ENCODE results near the gene LASP1. TPM values are rescaled to one million over a fixed set of nuclear protein-coding genes. Genes with fewer than 3 reads are reported as not detected.

Gene LASP1
- total and polyA plus RNA-seq, 8 donors: 33.7 to 183 (median 101) TPM

- DNase-seq: peak in 1 of 2 donors; percentile 4
- WGBS, 5 donors: 86 to 90% (median 88%) methylated on average over 7 of the region's 7 CpGs
- TF ChIP-seq CTCF (IDR thresholded peaks at IDR 0.05) (no peak), POLR2A (IDR thresholded peaks at IDR 0.05) (no peak), EP300 (IDR thresholded peaks at IDR 0.05) (no peak), POLR2AphosphoS5 (IDR thresholded peaks at IDR 0.05) (no peak)
- Histone ChIP-seq H3K9me3 (no peaks in the 10 kb centered on the region), H3K4me3 (no peak overlapping the region), H3K36me3 (peaks cover 69 to 99% (median 88%) of the 10 kb centered on the region in 4 donors), H3K4me1 (peaks cover 27 to 66% (median 47%) of the 10 kb centered on the region in 4 donors), H3K27me3 (no peaks in the 10 kb centered on the region), H3K27ac (peak overlapping the region in 1 of 5 donors; percentile 14)
- intact Hi-C loops (cut with DNase I; ENCODE audit: low total_unique reads): no loop called here
Observed at GRCh38 chr17:38915639-38915995, 45.8 kb downstream of the LASP1 start.

GRCh38 chr17:38916771-38917170 lies 46.9 kb downstream of the LASP1 start:
- Histone ChIP-seq H3K4me3 (no peak overlapping the region), H3K36me3 (peaks cover 60 to 94% (median 87%) of the 10 kb centered on the region in 4 donors), H3K27ac (no peak overlapping the region), H3K4me1 (peaks cover 18 to 68% (median 48%) of the 10 kb centered on the region in 4 donors), H3K9me3 (no peaks in the 10 kb centered on the region), H3K27me3 (no peaks in the 10 kb centered on the region)
- WGBS, 5 donors: 72 to 89% (median 80%) methylated on average over 8 of the region's 8 CpGs
- TF ChIP-seq POLR2AphosphoS5 (IDR thresholded peaks at IDR 0.05) (no peak), EP300 (IDR thresholded peaks at IDR 0.05) (no peak), POLR2A (IDR thresholded peaks at IDR 0.05) (no peak), CTCF (IDR thresholded peaks at IDR 0.05) (no peak)
- peak in 1 of 2 donors; percentile 5 for DNase-seq
- intact Hi-C loops (cut with DNase I; ENCODE audit: low total_unique reads): no loop called here

GRCh38 chr17:38917259-38917658 lies 47.4 kb downstream of the LASP1 start:
- Histone ChIP-seq H3K4me1 (peaks cover 17 to 68% (median 48%) of the 10 kb centered on the region in 4 donors), H3K9me3 (no peaks in the 10 kb centered on the region), H3K4me3 (no peak overlapping the region), H3K27ac (no peak overlapping the region), H3K27me3 (no peaks in the 10 kb centered on the region), H3K36me3 (peaks cover 57 to 90% (median 83%) of the 10 kb centered on the region in 4 donors)
- intact Hi-C loops (cut with DNase I; ENCODE audit: low total_unique reads): no loop called here
- TF ChIP-seq POLR2A (IDR thresholded peaks at IDR 0.05) (no peak), EP300 (IDR thresholded peaks at IDR 0.05) (no peak), POLR2AphosphoS5 (IDR thresholded peaks at IDR 0.05) (no peak)
- no peak for DNase-seq
- WGBS, 5 donors: 81 to 89% (median 84%) methylated on average over 3 of the region's 3 CpGs

- WGBS, 5 donors: 80 to 86% (median 82%) methylated on average over 16 to 37 of the region's 37 CpGs
- intact Hi-C loops (cut with DNase I; ENCODE audit: low total_unique reads): no loop called here
- DNase-seq: peak in 1 of 2 donors; percentile 24
Observed at GRCh38 chr17:38918129-38918913, 48.5 kb downstream of the LASP1 start.

More at GRCh38 chr17:38918129-38918913, 48.5 kb downstream of the LASP1 start:
- peaks cover 21 to 68% (median 48%) of the 10 kb centered on the region in 4 donors for H3K4me1 ChIP-seq
- no peaks in the 10 kb centered on the region for H3K9me3 ChIP-seq
- H3K4me3 ChIP-seq: no peak overlapping the region
- H3K27ac ChIP-seq: peak overlapping the region in 2 of 5 donors; percentile 29 to 78
- no peak for TF ChIP-seq CTCF (IDR thresholded peaks at IDR 0.05)
- TF ChIP-seq EP300 (IDR thresholded peaks at IDR 0.05): no peak
- TF ChIP-seq POLR2AphosphoS5 (IDR thresholded peaks at IDR 0.05): no peak
- no peak for TF ChIP-seq POLR2A (IDR thresholded peaks at IDR 0.05)
- H3K36me3 ChIP-seq: peaks cover 50 to 82% (median 74%) of the 10 kb centered on the region in 4 donors
- no peaks in the 10 kb centered on the region for H3K27me3 ChIP-seq
